Measurements from ENCODE around the gene CFAP100.

DNA sequence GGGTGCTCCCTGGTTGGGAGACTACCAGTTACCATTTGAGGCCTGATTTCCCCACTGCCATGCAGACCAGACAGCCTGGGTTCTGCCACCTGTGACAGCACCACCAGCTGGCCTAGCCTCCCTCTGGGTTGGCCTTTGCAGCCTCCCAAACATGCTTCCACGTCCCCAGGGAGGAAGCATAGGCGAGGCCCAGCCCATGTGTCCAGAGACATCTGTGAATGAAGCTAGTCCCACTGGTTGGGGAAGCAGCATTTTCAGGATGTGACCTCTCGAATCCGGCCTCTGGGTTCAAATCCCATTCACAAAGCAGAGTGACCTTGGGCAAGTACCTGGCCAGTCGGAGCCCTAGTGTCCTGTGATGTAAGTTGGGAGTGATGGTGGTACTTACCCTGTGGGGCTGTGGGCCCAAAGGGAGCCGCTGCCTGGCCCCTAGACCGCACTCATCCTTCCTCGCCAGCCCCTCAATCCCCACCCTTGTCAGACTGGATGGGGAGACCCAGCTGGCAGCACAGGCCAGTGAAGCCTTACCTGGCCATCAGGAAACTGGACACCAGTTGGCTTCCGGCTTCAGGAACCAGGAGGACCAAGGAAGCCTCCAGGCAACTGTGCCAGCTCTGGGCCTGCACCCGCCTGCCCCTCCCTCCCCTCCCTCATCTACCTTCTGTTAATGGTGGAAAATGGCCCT lies 43.5 kb upstream of the CFAP100 start:
- TF ChIP-seq POLR2AphosphoS5 (IDR thresholded peaks at IDR 0.05; ENCODE audit: low read depth, low read length): no peak
- no peak for TF ChIP-seq TAF1 (IDR thresholded peaks at IDR 0.05; ENCODE audit: borderline replicate concordance, insufficient read depth, low read length)
- TF ChIP-seq SIN3A (IDR thresholded peaks at IDR 0.05; ENCODE audit: borderline replicate concordance, insufficient read depth, low read length): no peak
- TF ChIP-seq, protein P1, sequence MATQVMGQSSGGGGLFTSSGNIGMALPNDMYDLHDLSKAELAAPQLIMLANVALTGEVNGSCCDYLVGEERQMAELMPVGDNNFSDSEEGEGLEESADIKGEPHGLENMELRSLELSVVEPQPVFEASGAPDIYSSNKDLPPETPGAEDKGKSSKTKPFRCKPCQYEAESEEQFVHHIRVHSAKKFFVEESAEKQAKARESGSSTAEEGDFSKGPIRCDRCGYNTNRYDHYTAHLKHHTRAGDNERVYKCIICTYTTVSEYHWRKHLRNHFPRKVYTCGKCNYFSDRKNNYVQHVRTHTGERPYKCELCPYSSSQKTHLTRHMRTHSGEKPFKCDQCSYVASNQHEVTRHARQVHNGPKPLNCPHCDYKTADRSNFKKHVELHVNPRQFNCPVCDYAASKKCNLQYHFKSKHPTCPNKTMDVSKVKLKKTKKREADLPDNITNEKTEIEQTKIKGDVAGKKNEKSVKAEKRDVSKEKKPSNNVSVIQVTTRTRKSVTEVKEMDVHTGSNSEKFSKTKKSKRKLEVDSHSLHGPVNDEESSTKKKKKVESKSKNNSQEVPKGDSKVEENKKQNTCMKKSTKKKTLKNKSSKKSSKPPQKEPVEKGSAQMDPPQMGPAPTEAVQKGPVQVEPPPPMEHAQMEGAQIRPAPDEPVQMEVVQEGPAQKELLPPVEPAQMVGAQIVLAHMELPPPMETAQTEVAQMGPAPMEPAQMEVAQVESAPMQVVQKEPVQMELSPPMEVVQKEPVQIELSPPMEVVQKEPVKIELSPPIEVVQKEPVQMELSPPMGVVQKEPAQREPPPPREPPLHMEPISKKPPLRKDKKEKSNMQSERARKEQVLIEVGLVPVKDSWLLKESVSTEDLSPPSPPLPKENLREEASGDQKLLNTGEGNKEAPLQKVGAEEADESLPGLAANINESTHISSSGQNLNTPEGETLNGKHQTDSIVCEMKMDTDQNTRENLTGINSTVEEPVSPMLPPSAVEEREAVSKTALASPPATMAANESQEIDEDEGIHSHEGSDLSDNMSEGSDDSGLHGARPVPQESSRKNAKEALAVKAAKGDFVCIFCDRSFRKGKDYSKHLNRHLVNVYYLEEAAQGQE (IDR thresholded peaks at IDR 0.05; ENCODE audit: insufficient read depth in 1 of 2, low read depth in 2 of 2, low read length in 2 of 2): no peak
